CD4-positive, alpha-beta T cell (primary cell): ENCODE measurements around the gene GPR31. TPM values are rescaled to one million over a fixed set of nuclear protein-coding genes. Genes with fewer than 3 reads are reported as not detected.
A peak's percentile ranks its signal among the peaks of the same experiment; 100 is the strongest.

Experiments
- ATAC-seq: fragments of 200-7000 bp; cut with Tn5 transposase; one replicate; pipeline ENCODE4 v1.10.0; 2022; ENCODE audit warnings: mild to moderate bottlenecking; ENCODE audit not compliant: poor library complexity
- CTCF ChIA-PET: fragments of 350-600 bp; sonication (Branson Sonifier 250); formaldehyde crosslinking; loops from one replicate; lab custom pipeline; 2021; ENCODE audit warnings: antibody characterized with exemption, inconsistent platforms; lab: Charles Lee
- POLR2A ChIA-PET: fragments of 350-600 bp; sonication (Branson Sonifier 250); formaldehyde crosslinking; loops from one replicate; lab custom pipeline; 2021; ENCODE audit warnings: antibody characterized with exemption, inconsistent platforms; lab: Charles Lee
- DNase-seq, 14 experiments: peaks; one replicate each; pipeline ENCODE4 v3.0.0-alpha.2; 2013 to 2020; ENCODE audit warnings: mixed read lengths in 2 of 14
- H3K27ac ChIP-seq, 2 donors: one replicate each; pipeline versions ENCODE4 v1.5.1 to v1.7.0; 2013; ENCODE audit warnings: low read length in 2 of 2, low read depth in 1 of 2, mild to moderate bottlenecking in 1 of 2
- H3K27me3 ChIP-seq, 2 experiments: 1 replicate in 1 of 2; 2 replicates in 1 of 2; pipeline versions ENCODE4 v1.6.1 to v1.7.0; 2013; ENCODE audit warnings: low read length in 2 of 2, control low read depth in 1 of 2, mild to moderate bottlenecking in 1 of 2, moderate library complexity in 1 of 2; ENCODE audit not compliant: insufficient read depth in 2 of 2, control insufficient read depth in 1 of 2
- H3K36me3 ChIP-seq: one replicate; pipeline ENCODE4 v1.6.1; 2013; ENCODE audit warnings: low read length, control low read depth; ENCODE audit not compliant: insufficient read depth
- H3K4me1 ChIP-seq: one replicate; pipeline ENCODE4 v1.6.1; 2013; ENCODE audit warnings: low read length, control low read depth; ENCODE audit not compliant: insufficient read depth
- H3K4me3 ChIP-seq: one replicate; pipeline ENCODE4 v1.5.1; 2013; ENCODE audit warnings: mild to moderate bottlenecking, low read length, moderate library complexity
- H3K9me3 ChIP-seq, 2 experiments: 1 replicate in 1 of 2; 2 replicates in 1 of 2; pipeline versions ENCODE4 v1.6.1 to v1.7.0; 2013; ENCODE audit warnings: low read length in 2 of 2, mild to moderate bottlenecking in 2 of 2, control low read depth in 1 of 2, moderate library complexity in 1 of 2; ENCODE audit not compliant: control insufficient read depth in 1 of 2, insufficient read depth in 1 of 2
- H3K27ac Mint-ChIP-seq: one replicate; pipeline ENCODE4 v1.8.0; 2020; ENCODE audit warnings: mixed read lengths
- H3K27me3 Mint-ChIP-seq: one replicate; pipeline ENCODE4 v1.8.0; 2021; ENCODE audit warnings: mixed read lengths
- H3K36me3 Mint-ChIP-seq: one replicate; pipeline ENCODE4 v1.8.0; 2021; ENCODE audit warnings: low read depth, mixed read lengths
- H3K4me1 Mint-ChIP-seq: one replicate; pipeline ENCODE4 v1.8.0; 2021; ENCODE audit warnings: low read depth, mixed read lengths
- H3K4me3 Mint-ChIP-seq: one replicate; pipeline ENCODE4 v1.8.0; 2020; ENCODE audit warnings: mild to moderate bottlenecking, mixed read lengths
- H3K9me3 Mint-ChIP-seq: one replicate; pipeline ENCODE4 v1.8.0; 2020; ENCODE audit warnings: mixed read lengths
- CTCF ChIP-seq: fragments of 200-600 bp; IDR thresholded peaks from one replicate; pipeline ENCODE4 v1.8.0; 2022; ENCODE audit warnings: antibody characterized with exemption, mild to moderate bottlenecking
- intact Hi-C, 2 experiments: fragments of 100-400 bp; cut with DNase I in 1 of 2; cut with micrococcal nuclease in 1 of 2; formaldehyde crosslinking; loops; one replicate each; pipeline versions ENCODE4 v1.15.1 to v1.9.0; 2023 to 2025; cut with DNase I, micrococcal nuclease
- total RNA-seq, 174 experiments: library from RNA in 2 of 174; stranded (reverse) in 2 of 174; gene quantifications; one replicate each; pipeline ENCODE4 v1.2.3 and lab custom pipeline; 2021 to 2026

Gene GPR31
- total RNA-seq, 2 experiments from 2014 or later: not detected

DNA sequence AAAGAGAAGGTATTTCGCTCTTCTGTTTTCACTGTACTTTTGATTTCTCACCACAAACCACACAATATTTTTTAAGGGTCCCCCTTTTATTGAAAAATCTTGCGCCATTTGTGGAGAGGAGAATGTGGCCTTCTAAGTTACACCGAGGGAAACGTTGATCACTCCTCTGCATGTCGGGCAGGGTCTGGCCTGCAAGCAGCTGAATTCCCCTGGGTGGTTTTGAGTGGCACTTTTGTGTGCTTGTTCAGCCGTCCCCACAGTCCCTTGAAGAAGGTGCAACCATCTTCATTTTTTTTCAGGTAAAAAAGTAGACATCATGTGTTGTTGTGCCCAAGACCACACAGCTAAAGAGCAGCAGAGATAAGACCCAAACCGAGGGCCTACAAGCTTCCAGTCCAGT lies 6.1 kb downstream of the GPR31 start:
- Histone ChIP-seq H3K36me3 (no peaks in the 10 kb centered on the region), H3K4me1 (peaks cover 10% of the 10 kb centered on the region), H3K27me3 (no peaks in the 10 kb centered on the region), H3K4me3 (no peak overlapping the region), H3K9me3 (no peaks in the 10 kb centered on the region), H3K27ac (no peak overlapping the region)
- POLR2A ChIA-PET: no interaction called here
- H3K27me3 Mint-ChIP-seq: peaks cover 6% of the 10 kb centered on the region
- DNase-seq (no peak), ATAC-seq (no peak)
- H3K36me3 Mint-ChIP-seq: no peaks in the 10 kb centered on the region
- no peaks in the 10 kb centered on the region for H3K9me3 Mint-ChIP-seq
- peaks cover 6% of the 10 kb centered on the region for H3K4me1 Mint-ChIP-seq
- TF ChIP-seq CTCF: no peak
- CTCF ChIA-PET: no interaction called here
- intact Hi-C loops: no loop called here
- H3K27ac Mint-ChIP-seq: no peak overlapping the region
- H3K4me3 Mint-ChIP-seq: no peak overlapping the region

GRCh38 chr6:167150941-167151549 lies 6.7 kb downstream of the GPR31 start:
- Histone ChIP-seq H3K9me3 (no peaks in the 10 kb centered on the region), H3K4me1 (peaks cover 10% of the 10 kb centered on the region), H3K4me3 (no peak overlapping the region), H3K36me3 (no peaks in the 10 kb centered on the region), H3K27ac (no peak overlapping the region), H3K27me3 (no peaks in the 10 kb centered on the region)
- ATAC-seq: no peak
- peak in 1 of 14 experiments; percentile 30 for DNase-seq
- CTCF ChIA-PET: interaction anchor here (1.2 kb wide), 1 partner anchor 9 kb away, joined by 4 read pairs; no protein-coding TSS in a partner anchor
- POLR2A ChIA-PET: no interaction called here
- H3K36me3 Mint-ChIP-seq: no peaks in the 10 kb centered on the region
- no peak overlapping the region for H3K27ac Mint-ChIP-seq
- H3K9me3 Mint-ChIP-seq: no peaks in the 10 kb centered on the region
- no peak overlapping the region for H3K4me3 Mint-ChIP-seq
- H3K27me3 Mint-ChIP-seq: peaks cover 10% of the 10 kb centered on the region
- intact Hi-C loops: no loop called here
- no peak for TF ChIP-seq CTCF
- H3K4me1 Mint-ChIP-seq: peaks cover 6% of the 10 kb centered on the region

DNA sequence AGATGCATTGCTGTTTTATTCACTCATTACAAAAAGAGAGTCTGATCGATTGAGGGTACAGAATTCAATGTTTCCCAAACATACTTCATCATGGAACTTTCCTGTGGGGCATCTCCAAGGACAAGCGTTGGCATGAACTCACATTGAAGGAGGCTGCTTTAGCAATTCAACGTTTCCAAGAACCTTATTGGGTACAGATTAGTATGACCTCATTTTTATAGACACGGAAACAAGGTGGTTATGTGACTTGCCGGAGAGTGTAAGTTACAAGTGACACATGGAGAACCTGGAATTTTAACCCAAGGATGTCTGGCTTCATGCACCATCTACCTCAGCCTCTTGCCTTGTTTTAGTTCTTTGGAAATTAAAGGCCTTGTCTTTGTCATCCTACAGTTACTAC lies 8.8 kb downstream of the GPR31 start:
- H3K36me3 Mint-ChIP-seq: no peaks in the 10 kb centered on the region
- Histone ChIP-seq H3K27me3 (no peaks in the 10 kb centered on the region), H3K4me3 (no peak overlapping the region), H3K36me3 (no peaks in the 10 kb centered on the region), H3K4me1 (peaks cover 10% of the 10 kb centered on the region), H3K27ac (no peak overlapping the region), H3K9me3 (no peaks in the 10 kb centered on the region)
- intact Hi-C loops: no loop called here
- peaks cover 6% of the 10 kb centered on the region for H3K27me3 Mint-ChIP-seq
- no peak overlapping the region for H3K4me3 Mint-ChIP-seq
- no peak overlapping the region for H3K27ac Mint-ChIP-seq
- ChIA-PET POLR2A (interaction anchor here (0.7 kb wide), 1 partner anchor 293 kb away, joined by 3 read pairs; no protein-coding TSS in a partner anchor), CTCF (no interaction called here)
- TF ChIP-seq CTCF: no peak
- H3K9me3 Mint-ChIP-seq: no peaks in the 10 kb centered on the region
- peaks cover 6% of the 10 kb centered on the region for H3K4me1 Mint-ChIP-seq
- DNase-seq (no peak), ATAC-seq (no peak)
